GM21737 (cell line): ENCODE results near the gene THUMPD1.
A peak's percentile ranks its signal among the peaks of the same experiment; 100 is the strongest.
"Not testable (repeated sequence)": the region's sequence is repeated elsewhere in the genome, so short reads cannot be mapped to it uniquely, and the experiment has no call there.

Experiments used
- ATAC-seq: cut with Tn5 transposase; IDR thresholded peaks from one replicate; pipeline ENCODE4 v1.9.1; 2021; ENCODE audit warnings: mild to moderate bottlenecking, moderate library complexity; ENCODE audit not compliant: unreplicated experiment

Gene THUMPD1

DNA sequence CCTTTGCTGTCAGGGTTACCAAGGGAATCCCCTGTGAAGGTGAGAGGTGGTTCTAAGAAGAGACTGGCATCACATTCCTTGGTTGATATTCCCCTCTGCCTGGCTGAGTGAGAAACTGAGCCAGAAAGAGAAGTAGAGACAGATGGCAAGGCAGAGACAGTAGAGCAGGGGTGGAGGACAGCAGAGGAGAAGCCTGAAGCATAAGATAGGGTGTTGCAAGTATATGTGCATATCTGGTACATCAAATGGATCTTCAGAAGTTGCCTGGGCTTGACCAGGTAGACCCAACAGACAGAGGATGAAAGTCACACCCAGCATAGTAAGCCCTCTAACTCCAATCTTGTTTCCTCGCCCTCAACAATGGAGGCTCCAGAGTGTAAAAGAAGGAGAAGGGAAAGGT is 7.9 kb upstream of the THUMPD1 start:
- no peak for ATAC-seq

DNA sequence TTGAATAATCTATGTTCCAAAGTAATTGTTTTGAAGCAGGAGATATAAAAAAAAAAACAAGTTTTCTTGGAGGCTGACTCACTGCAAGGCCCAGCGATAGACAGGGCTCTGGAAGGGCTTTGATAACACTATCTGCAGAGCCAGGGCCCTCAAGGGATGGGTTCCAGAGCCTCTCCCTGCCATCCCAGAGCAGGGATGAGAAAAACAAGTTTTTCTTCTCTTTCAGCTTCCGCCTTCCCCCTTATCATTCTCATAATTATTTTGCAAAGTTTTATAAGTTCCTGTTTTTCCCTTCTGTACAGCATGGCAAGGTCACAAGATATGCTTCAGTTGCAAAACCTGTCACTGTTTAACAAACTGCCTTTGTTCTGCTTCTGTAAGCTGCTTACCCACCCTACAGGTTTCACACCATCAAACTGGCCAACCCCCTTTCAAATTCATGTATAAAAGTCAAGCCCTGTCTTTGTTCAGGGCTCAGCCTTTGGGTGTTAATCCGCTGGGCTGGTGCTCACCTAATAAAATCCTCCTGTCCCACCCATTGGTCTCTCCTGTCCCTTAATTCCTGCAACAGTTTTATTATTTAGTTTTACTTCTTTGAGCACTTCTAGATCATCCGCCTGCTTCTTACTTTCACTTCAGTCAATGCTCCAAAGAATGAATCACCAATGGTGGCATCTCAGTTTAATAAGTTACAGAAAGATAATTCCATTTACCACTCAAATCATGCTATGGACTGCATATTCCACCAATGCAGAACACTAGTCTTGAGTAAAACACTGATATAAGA is 5.6 kb upstream of the THUMPD1 start:
- ATAC-seq = no peak

DNA sequence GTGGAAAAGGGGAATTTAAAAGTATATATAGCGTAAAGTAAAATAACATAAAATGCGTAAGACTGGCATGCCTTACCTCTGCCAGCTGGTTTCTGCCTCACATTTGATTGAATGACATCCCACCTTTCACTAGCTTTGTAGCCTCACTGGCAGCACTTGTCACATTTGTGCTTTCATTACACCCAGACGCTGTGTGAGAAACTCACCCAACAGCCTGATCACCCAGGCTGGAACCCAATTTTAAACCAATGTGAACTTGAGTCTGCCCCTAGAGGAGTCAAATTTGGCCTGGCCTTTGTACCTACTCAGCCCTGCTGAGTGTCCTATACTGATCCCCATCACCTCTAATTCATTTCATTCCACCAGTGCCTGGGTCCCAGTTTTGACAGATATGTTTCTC is 4.8 kb upstream of the THUMPD1 start:
- no peak for ATAC-seq

DNA sequence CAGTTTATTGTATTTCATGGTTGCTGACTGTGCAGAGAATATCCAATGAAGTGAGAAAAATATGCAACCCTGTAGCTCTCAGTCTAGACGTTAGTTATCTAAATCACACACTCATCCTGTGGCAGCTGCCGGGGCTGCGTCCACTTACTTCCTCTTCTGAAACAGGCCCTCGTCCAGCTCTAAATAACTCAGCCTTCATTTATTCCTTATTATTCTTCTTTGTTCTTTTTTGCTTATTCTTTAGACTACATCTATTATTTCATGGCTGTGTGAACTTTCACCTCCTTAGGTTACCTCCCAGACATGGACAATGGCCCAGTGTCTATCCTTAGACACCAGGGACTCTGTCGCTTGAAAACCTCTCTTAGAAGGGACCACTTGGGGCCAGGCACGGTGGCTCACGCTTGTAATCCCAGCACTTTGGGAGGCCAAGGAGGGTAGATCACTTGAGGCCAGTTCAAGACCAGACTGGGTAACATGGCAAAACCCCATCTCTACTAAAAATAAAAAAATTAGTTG is 3.4 kb upstream of the THUMPD1 start:
- no peak for ATAC-seq

DNA sequence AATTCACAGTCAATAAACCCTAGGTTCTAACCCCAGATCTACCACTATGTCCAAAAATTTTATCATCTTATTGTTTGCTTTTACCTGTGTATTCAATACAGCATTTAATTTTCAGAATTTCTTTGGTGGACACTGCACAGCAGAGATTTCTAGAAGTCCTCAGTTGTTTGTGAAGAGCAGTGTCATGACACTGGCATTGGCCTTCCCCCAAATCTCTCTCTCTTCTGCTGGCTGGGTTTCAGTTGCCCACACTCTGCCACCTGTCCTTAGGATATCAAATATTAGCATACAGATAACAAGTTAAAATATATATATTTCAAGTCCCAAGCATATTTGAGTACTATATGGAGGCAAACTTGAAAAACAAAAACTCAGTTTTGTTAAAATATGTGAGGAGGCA is 2.0 kb upstream of the THUMPD1 start:
- ATAC-seq = no peak

DNA sequence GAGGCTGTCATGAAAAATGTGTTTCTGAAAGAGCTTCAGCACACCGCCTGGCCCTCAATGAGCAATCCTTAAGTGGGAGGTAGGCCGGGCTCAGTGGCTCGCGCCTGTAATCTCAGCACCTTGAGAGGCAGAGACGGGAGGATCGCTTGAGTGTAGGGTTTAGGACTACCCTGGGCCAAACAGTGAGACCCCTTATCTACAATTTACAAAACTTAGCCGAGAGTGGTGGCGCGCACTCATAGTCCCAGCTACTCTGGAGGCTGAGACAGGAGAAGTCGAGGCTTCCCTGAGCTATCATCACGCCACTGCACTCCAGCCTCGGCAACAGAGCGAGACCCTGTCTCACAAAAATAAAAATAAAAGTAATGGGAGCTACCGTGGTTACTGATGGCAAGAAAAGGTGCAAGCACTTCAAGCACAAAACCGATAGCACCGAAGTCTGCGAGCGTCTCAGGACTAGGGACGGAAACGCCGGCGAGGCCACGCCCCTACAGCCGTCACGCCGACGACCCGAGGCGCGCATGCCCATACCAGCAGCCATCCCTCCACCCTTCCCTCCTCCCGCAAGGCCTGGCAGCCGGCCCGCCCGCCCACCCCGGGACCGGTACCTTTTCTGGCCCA is 607 bp downstream of the THUMPD1 start:
- peak; percentile 76 for ATAC-seq

DNA sequence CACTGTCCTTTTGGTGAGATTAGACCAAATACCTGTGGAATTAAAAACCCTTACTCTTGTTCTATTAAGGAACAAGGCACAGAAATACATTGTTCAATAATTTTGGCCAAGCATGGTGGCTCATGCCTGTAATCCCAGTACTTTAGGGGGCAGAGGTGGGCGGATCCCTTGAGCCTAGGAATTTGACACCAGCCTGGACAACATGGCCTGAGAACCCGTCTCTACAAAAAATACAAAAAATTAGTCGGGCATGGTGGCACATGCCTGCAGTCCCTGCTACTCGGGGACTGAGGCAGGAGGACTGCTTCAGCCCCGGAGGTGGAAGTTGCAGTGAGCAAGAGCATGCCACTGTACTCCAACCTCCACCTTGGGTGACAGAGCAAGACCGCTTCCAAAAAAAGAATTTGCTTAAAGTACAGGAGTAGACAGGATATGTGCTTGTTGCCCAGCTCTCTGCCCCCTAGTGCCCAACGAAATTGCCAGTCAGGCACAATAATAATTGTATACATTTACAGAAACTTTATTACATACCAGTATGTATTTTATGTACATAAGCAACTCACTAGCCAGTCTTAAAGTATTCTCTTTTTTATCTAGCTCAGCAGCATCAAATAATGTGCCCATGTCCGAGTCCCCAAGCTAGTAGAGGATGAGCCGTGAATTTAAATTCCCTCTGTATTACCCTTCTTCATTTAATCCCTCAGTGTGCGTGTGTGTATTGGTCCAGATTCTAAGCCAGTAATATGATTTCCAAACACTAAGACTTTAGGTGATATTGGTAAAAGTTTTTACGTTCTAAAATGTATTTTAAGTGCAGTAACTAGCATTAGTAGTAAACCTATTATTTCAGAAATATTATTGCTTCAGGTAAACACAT is 1.4 kb downstream of the THUMPD1 start:
- no peak for ATAC-seq

DNA sequence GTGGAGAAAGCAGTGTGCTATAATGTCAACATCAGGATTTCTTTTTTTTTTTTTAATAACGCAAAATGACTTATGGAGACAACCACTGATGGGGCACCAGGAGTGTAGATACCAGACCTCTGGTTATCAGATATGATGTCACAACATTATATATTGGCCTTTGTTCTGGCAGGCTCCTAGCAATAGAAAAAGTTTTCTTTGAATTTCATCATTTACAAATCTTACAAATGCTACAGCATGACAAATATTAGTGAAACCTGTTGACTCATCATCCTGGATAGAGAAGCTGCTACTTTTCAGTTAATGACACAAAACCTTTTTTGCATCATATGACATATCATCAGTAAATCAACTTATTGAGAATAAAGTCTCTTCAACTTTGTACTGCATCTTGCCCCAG is 6.1 kb downstream of the THUMPD1 start:
- no peak for ATAC-seq

DNA sequence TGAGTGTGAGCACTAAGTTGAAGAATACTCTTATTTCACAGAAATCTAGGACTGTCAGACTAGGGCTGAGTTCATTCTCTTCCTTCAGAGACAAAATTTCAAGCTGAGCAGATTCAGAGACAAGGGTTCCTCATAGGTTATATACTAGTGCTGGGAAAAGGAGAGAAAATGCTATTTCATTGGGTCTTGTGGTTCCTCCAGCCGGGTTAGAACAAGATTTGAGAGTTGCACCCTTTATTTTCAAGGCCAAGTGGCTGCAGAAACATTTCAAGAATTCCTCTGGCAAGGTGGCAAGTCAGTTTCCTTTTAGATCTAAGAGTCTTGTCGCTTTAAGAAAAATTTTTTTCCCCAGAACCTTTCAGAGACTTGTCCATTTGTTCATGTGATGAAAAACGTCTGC is 6.8 kb downstream of the THUMPD1 start:
- ATAC-seq = no peak

DNA sequence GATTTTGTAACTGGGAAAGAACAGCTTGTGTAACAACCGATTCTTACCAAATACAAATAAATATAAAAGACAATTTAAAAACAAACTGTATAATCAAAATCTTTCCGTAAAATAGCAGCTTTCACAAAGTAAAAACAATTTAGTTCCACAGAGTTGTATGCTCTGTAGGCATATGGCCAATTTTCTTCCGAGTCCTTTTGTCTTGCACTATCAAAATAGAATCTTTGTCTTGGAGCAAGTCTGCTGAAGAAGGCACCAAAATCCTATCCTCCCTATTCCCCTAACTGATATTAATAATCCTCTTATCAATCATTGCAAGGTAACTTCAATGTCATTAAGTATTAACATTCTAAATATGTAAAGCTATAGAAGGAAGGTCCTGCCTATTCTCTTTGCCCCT is 7.6 kb downstream of the THUMPD1 start:
- ATAC-seq = no peak

DNA sequence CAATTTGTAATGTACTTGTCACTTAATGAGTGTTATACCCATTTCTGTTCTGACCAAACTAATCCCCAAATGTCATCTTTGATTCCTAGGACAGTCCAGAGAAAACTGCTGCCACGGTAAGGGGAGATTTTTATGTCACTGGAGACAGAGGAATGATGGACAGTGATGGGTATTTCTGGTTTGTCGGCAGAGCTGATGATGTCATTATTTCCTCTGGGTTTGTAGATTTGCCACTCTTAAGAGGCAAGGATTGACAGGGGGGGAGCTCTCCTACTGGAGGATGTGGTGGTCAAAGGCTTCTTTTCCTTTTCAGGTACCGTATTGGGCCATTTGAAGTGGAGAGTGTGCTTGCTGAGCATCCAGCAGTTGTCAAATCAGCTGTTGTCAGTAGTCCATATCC is 12.5 kb downstream of the THUMPD1 start:
- ATAC-seq = no peak

DNA sequence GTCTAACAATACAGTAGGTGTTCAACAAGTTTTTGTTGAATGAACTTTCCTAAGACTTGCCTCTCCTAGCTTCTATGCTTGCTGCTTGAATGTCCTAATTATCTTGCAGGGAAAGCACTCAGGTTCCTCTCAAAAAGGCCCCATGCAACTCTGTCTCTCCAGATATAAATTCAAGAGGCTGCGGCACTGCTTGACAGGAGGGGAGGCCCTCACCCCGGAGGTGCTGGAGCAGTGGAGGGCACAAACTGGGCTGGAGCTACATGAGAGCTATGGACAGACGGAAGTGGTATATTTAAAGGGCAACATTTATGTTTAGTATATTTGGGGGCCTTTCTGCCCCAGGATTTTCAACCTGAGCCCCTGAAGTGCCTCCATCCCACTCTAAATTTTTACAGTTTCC is 14.4 kb downstream of the THUMPD1 start:
- no peak for ATAC-seq

DNA sequence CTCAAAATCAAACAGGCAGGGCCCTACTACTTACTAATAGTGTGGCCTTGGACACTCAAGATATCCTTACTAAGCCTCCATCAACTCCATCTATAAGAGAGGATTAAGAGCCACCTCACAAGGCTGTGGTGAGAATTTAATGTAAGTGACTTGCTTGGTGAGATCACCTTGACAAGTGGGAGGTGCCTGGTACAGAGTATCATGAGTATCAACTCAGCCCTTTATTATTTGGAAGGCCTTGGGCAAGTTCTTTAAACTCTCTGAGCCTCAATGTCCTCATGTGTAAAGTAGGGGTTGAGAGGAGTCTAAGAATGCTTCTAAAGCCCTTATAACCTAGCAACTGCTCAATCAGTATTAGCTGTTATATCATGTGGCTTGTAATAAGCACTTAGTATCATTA is 15.0 kb downstream of the THUMPD1 start:
- ATAC-seq = no peak

DNA sequence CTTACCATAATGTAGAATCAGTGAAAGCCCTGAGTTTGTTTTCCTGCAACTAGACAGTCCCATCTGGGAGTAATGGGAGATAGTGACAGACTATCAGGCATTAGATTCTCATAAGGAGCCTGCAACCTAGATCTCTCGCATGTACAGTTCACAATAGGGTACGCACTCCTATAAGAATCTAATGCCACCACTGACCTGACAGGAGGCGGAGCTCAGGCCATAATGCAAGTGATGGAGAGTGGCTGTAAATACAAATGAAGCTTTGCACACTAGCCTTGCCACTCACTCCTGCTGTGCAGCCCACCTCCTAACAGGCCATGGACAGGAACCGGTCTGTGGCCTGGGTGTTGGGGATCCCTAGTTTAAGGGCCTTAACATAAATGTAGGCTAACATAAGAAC is 21.4 kb downstream of the THUMPD1 start:
- ATAC-seq = no peak

DNA sequence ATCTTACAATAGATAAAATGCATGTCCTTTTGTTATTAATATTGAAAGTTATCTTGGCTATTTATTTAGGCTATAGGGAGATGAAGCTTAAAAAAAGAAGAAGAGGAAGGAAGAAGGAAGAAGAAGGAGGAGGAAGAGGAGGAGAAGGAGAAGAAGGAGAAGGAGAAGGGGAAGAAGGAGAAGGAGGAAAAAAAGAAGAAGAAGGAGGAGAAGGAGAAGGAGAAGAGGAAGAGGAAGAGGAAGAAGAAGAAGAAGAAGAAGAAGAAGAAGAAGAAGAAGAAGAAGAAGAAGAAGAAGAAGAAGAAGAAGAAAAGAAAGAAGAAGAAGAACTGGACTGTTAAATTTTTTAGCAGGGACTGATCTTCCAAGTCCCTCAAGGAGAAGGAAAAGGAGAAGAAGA is 23.9 kb downstream of the THUMPD1 start:
- ATAC-seq = not testable (repeated sequence)

DNA sequence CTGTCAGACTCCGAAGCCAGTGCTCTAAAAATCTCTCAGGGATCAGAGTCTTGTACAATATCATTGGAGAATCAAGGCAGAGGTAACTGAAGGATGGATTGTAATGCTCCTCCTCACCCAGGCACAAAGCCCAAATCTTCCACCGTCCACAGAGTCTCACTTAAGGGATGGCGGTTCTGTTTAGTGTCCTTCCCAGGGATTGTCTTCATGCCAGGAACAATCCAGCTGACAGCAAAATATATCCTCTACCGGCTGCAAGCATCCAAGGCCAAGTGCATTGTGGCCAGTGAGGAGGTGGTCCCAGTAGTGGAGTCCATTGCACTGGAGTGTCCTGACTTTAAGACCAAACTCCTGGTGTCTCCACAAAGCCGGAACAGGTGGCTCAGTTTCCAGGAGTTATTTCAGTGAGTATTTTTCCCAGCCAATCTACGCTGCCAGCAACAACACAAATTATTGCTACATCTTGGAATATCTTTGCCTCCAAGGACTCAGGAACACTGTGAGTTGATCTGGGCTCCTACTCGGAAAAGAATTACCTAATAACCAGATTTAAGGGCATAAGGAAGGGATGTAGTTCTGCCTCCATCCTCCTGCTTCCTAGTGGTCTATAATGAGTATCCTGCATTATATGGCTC is 30.2 kb downstream of the THUMPD1 start:
- ATAC-seq = no peak

DNA sequence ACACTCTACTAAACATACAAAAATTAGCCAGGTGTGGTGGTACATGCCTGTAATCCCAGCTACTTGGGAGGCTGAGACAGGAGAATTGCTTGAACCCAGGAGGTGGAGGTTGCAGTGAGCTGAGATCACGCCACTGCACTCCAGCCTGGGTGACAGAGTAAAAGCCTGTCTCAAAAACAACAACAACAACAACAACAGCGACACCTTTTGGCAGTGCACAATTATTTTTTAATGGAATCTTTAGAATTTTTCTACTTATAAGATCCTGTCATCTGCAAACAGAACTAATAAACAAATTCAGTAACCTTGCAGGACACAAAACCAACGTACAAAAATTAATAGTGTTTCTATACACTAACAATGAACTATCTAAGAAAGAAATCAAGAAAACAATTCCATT is 33.5 kb downstream of the THUMPD1 start:
- ATAC-seq = not testable (repeated sequence)

DNA sequence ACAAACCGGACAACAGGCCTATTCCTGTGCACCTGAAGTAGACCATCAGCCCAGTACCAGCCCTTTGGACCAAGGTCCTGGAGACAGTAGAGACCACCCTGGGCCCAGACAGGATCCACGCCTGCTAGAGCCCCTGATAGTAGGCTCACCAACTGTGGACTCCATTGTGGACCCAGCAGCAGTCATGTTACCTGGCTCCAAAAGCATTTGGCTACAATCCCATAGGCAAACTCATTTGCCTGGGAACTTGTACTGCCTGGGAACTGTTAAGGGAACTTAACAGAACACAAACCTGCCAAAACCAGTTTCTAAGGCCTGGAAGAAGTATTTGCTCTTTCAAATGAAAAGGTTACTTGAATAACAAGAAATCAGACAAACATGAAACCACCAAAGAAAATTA is 34.2 kb downstream of the THUMPD1 start:
- no peak for ATAC-seq

DNA sequence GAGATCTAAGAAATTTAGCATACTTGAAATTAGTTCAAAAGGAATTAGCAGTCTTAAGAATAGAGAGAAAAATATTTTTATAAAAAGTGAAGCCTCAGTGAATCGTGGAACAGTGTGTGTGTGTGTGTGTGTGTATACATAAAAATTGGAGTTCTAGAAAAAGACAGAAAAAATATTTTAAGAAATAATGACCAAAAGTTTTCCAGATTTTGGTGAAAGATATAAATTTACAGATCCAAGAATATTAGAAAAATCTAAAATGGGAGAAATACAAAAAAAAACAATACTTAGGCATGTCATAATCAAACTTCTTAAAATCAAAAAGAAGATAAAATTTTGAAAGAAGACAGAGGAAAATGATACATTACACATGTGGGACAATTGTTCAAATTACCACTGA is 35.6 kb downstream of the THUMPD1 start:
- ATAC-seq = not testable (repeated sequence)

DNA sequence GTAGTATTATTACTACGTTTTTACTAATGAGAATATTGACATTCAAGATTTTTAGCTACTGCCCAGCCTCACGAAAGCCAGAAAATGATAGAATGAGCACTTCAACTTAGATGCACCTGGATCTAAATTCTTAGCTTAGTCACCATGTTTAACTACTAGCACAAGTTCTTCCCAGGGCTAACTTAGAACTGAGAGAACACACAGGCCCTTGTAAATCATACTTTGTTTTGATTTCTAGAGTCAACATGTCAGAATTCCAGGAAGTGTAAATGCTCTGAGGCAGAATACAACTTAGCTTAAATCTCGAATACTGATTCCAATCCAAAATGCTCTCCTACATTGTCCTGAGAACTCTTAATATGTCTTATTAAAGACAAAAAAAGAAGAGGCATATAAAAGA is 37.3 kb downstream of the THUMPD1 start:
- no peak for ATAC-seq

DNA sequence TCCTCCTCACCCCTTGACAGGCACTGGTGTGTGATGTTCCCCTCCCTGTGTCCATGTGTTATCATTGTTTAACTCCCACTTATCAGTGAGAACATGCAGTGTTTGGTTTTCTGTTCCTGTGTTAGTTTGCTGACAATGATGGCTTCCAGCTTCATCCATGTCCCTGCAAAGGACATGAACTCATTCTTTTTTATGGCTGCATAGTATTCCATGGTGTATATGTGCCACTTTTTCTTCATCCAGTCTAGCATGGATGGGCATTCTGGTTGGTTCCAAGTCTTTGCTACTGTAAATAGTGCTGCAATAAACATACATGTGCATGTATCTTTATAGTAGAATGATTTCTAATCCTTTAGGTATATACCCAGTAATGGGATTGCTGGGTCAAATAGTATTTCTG is 39.9 kb downstream of the THUMPD1 start:
- ATAC-seq = not testable (repeated sequence)
